Activated effector memory CD4-positive, alpha-beta T cell treated with anti-CD3 and anti-CD28 coated beads, Interleukin-2, amount 50 U/mL, for 16 hours (primary cell): Measurements from ENCODE around the gene LPAR1.

ENCODE experiments used
- DNase-seq: peaks from one replicate; pipeline ENCODE4 v3.0.0-alpha.2; 2020

Gene LPAR1

DNA sequence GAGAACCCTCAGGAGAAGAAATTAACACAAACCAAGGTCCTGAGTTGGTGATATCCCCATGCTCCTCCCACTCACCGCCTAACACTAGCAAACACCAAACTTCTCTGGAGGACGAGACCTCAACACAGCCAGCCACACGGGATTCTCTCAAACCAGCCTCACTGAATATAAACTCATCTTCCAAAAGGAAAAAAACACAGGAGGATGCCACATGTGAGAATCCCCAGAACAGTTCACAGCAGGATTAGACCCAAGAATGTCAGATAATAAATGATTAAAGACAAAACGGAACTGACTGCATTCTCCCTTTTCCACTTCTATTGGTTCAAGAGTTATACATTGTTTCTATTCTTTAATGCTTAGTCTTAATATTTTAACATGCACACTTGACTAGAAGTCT lies 89.2 kb downstream of the LPAR1 start:
- DNase-seq, result no peak

DNA sequence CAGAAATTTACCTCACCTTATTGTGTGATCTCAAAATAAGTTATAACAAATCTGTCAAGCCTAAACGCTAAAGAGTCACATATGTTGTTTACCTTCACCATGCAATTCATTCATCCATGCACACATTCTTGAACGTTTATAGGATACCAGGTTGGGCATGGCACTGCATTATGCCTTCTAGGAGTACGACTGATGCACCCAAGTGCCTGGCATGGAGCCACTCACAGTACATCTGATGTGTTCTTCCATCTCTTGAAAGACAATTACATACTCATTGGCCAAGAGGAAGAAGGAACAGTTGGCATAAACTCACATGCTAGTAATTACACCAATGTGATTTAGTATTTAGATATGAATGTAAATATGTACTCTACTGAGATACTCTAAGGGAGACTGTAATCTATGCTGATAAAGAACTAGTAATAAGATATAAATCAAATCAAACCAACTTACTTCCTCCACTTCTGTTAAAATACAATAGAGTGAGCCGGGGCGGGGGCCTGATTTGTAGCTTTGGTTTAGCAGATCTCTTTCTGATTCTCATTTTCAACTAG lies 90.7 kb downstream of the LPAR1 start:
- no peak for DNase-seq

DNA sequence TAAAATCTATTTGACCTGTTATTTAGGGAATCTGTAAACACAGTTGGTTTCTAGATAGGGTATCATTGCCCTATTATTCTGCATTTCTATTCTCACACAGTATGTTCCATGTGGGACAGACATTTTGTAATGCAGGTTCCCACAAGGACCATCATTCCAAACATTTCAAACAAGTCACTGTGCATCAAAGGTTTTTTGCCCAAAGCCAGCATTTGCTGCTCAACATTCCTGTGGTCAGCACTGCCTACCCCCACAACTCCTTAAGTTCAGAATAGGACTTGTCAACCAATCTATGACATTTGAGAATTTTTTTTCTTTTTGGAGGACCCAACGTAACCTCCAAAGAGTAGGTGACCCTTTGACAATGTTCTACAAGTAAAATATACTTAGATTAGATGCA lies 95.7 kb downstream of the LPAR1 start:
- no peak for DNase-seq

DNA sequence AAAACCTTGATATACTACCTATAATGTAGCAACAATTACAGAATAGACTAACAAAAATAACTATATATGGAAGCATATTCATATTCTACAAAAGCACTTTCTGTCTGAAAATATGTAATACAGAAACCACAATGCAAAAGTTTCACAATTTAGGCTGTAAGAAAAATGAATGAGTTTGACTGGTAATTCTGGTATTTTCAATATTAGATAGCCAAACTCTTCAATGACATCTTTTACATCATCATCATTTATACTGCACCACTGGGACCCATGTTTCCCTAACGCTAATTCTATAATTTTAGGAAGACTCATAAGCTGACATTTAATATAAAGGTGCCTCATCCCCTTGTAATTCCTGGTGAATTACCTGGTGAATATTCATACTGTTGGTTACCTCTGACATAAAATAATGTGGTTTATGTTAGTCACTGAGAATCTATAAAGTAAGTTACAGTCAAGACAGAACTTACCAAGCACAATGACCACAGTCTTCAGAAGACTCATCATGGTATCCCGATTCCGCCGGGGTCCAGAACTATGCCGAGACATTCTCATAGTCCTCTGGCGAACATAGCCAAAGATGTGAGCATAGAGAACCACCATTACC lies 97.2 kb downstream of the LPAR1 start:
- DNase-seq, result no peak

DNA sequence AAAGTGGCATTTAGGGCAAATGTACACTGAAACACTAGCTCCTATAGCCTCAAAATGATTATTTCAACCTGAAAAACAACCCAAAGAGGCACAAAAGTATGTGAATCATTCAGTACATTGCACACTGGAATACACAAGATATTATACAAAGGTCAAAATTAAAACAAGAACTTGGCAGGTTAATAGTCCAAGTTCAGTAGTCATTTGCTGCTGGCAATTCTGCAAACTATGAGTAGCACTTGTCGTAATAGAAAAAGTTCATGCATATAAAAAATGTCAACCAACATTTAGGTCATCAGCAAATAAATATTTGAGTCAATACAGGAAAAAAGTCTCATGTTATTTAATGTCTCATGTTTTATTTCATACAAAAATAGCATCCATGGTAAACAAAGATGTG lies 98.7 kb downstream of the LPAR1 start:
- no peak for DNase-seq

DNA sequence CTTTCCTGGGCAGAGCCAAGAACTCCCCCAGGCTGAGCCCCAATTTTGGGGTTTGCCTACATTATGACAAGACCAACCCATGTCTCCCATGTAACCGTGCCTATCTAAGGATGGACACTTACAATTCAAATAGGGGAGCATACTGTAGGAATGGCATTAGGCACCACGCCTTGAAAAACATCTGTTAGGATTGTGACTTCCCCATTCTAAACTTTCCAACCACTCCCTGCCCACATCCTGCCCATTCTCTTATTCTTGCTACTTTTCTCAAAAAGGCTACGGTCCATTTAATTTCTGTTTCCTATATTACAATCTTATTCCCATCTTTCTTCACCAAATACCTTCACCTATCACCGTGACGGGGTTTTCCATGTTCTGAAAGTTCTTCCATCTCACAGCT lies 99.2 kb downstream of the LPAR1 start:
- DNase-seq, result no peak

DNA sequence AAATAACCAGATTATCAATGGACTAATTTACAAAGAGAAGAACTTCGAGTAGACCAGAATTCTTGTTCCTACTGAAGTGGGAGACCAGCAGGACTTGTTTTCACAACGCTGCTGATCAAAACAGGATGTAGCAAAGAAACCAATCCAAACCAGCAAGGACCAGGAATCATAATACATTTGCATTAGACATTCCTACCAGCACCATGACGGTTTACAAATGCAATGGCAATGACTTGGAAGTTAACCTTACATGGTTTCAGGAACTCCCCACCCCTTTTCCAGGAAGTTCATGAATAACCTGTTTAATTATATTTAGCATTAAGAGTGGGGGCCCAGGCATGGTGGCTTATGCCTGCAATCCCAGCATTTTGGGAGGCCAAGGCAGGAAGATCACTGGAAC lies 100.0 kb downstream of the LPAR1 start:
- no peak for DNase-seq

DNA sequence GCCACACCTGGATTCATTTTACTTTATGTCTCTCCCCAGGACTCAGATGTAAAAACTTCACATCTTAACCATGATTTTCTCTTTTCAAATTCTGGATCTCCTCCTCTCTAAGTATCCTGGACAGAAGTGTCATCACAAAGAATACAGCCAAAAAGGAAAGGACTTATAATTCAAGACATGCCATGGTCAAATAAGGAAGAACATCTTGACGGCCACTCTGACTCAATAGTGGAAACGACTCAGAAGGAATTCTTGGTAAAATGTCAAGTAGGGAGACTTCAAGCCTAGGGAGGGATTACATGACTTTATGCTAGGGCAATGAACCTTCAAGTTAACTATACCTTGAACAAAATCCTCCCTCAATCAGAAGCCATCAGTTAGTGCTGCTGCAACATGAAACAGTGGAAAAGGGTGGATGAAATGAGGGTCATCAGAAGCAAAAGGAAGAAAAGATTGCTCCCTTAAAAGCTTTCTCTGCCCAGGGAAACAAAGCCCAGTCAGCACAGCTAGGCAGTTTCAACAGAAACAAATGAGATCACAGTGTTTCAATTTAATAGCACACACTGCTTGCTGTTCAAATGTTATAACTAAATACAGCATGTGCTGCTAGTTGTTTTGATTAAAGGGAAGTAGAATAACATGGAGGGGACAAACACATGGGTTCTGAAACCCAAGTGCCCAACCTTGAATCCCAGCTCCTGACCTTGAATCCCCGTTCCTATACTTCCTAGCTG lies 101.4 kb downstream of the LPAR1 start:
- DNase-seq, result no peak

DNA sequence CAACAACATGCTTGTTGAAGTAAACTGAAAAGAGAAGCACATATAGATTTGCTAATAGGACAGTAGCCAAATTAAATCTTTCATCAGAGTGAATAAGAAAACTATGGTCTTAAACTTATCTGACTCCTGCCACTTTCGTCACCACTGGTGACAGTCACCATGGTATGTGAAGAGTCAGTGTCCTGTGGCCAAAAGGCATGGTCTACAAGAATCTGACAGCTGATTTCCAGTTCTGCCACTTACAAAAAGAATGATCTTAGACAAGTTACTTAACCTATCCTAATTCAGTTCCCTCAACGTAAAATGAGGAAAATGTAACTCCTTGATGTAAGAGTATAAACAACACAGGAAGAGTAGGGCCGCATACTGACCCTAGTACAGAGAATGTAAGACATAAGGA lies 102.0 kb downstream of the LPAR1 start:
- DNase-seq, result no peak

DNA sequence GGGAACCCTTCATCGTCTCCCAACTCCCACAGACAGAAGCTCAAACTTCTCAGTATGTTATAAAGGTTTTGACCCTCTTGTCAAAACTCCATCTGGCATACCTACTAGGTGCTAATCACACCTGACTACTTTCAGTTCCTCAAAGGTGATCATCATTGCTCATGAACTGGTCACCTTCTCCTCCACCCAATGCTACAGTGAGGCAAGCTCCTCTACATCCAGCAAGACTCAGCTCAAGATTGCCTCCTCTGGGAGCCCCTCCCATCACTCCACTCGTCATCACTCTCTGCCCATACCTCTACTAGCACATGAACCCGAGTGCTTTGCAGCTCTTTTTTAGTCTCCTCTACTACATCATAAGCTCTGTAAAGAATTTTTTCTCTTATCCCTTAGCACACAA lies 102.4 kb downstream of the LPAR1 start:
- DNase-seq, result no peak

DNA sequence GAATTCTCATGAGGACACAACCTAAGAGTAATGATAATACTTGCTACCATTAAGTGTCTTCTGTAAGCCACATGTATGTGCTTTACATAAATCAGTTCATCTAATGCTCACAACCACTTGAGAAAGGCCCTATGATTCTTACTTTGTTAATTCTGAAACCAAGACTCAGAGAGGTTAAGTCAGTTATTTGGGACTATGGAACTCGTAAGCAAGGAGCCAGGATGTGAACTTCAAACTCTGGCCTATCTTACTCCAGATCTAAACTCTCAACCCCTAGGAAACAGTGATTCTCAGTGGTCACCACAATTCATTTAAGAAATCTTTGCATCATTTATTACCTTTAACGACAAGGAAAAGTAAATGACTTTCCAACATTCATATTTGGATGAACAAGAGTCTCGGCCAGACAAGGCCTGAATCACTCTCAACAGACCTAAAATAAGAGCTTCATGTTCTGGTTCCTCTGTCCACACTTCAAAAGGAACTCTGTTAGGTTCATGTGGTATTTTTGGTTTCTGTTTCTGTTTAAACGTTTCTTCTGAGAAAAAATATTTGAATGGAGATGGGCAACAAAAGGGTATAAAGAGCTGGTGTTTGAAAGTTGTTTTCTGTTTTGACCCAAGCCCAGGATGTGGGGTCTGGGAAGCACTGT lies 104.8 kb downstream of the LPAR1 start:
- DNase-seq, result no peak

DNA sequence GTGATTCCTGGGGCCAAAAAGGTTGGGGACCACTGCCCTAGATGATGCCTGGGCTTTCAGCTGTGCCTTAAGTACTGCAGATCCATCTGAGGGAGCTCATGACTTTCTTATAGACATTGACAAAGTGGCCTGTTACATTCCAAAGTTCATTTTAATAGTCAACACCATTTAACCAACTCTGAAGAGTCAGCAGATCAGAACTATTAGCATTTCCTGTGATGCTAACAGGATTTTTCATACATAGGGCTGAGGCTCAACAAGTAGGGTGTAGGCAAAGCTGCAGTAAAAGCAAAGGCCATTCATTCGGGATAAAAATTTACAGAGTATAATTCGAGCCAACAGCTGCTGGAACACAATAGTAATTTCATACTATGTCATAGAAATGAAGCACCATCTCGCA lies 105.4 kb downstream of the LPAR1 start:
- no peak for DNase-seq

DNA sequence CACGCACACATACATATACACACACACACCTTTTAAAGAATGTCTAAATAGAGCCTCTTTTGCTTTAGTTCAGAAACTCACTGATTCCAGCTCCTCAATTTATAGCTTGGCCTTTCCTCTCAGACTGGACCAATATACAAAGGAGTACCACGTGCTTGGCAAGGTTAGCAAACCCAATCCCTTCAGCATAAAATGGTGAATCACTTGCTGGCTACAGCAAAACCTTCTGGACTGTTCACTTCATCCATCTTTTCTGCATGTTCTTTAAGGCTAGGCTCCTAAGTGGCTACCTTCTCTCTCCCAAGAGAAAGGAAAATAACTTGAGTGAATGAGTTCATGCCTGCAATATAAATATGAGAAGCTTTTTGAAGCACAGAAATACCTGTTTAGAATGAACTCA lies 109.7 kb downstream of the LPAR1 start:
- DNase-seq, result no peak

DNA sequence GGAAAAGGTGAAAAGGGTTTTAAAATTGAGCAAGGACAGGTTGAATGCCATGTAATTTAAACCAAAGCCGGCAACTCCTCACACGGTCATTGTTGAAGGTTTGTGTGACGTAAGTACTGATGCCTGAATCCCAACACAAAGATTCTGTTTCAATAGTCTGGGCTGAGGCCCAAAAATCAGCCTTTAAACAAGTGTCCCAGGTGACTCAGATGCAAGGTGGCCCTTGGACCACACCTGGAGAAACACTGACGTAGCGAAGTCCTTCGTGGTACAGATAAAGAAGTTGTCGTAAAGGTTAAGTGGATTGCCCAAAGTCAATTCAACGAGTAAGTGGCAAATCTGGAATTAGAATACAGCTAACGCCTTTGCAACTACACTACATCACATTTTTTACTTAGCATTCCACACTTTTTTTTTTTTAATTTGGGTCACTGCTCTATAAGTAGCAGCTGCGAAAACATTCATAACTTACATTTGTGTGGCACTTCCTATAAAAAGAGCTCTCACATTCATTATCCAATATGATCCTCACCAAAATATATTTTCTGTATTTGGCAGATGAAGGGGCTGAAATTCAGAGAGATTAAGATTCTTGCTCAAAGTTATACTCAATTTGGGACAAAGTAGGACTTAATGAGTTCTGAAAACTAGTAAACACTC lies 111.3 kb downstream of the LPAR1 start:
- DNase-seq, result no peak

DNA sequence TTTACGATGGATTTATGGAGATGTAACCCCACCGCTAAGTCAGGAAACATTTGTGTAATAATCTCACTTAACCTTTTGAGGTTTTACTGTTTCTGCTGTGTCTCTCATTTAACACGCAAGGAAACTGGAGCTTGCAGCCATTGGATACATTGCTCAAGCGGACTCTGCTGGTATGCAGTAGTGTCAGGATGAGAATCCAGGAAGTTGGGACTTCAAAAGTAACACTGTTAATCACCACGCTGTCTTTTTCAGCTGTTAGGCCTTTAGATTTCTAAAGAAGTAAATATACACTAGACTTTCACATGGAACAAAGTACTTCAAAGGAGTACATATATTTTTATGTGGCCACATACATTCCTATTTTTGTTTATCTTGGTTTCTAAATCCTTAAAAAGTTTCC lies 114.7 kb downstream of the LPAR1 start:
- DNase-seq, result no peak

DNA sequence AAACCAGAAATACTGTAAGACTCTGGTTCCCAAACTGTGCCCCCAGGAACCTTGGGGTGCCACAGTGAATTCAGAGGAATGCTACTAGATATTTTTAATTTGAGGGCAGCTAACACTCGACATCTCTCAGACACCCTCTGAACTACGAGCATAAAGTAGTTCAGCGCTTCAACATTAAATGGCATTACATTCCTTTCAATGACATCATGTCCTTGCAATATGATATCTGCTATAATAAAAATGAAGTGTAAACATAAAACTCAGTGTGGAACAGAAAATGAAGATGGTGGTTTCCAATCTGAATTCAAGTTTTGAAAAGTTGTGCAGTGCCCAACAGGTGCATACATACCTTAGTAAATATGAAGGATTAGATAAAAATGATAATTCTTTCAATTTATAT lies 116.1 kb downstream of the LPAR1 start:
- no peak for DNase-seq

DNA sequence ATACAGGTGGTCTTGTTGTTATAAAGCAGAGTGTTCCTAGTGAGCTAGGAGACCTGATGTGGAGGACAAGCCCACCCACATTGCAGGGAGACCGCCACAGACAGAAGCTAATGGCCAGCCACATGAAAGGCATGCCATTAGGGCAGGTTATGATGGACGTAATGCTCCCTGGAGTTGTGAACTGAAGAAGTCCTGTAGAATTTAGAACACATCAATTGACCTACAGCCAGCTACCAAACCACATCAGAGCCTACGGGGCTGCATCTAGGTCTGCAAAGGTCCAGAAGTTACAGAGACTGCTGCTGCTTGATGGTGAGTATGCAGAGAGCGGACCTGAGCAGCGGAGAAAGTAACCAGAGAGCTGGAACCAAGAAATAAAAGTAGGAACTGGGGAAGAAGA lies 116.6 kb downstream of the LPAR1 start:
- DNase-seq, result no peak

DNA sequence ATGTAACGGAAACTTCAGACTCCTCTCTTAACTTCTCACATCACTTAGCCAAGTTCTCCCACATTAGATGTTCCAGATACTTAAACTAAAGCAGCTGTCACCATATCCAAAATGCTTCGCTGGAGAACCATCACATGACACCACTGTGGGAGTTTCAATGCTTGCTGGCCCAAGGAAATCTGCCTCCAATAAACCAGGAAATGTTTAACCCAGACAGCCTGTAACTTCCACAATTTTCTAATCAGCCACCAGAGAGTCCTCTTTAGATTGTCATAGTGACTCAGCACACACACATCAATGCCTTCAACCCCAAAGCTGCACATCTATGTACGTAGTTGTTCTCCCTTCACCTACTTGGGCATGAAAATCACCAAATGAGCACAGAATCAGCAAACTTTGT lies 118.7 kb downstream of the LPAR1 start:
- DNase-seq, result no peak

DNA sequence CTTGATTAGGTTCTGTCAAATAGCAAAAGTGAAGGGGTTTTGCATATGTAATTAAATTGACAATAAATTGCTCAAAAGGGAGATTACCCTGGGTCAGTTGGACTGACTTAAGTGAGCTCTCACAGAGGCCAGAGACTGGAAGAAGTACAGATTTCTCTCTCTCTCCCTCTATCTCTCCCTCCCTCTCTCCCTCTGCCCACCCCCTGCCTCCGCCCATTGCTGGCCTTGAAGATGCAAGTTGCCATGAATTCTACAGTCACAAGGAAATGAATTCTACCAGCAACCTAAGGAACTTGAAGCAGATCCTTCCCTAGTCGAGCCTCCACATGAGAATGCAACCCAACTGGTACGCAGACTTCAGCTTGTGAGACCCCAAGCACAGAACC lies 119.2 kb downstream of the LPAR1 start:
- DNase-seq, result no peak

DNA sequence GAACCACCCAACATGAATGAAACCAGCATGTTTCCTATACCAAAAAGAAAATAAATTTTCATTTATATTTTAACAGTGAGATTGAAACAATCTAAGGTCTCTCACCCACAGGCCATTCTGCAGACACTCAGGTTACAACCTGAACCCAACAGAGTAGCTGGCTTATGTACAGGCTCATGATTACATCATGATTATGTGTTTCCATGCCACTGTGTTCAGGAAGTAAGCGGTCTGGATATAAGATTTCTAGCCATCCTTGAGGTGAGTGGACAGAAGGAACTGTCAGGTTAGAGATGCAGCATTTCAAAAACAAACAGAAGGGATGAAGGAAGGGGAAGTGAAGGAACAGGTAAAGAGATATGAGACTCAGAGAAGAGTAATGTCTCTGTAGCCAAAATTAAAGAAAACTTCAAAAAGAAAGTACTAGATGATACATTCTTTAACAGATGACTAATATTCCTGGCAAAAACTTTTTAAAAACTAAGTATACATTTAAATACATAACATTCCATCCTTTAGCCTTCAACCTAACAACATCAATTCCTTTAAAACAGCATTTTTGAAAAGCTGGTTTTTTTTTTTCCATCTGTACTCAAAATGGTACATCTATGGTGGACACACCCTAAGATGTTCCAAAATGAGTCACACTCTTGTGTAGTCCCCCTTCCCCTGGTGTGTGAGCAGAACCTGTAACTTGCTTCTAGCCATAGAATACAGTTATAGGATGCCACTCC lies 119.8 kb downstream of the LPAR1 start:
- DNase-seq, result no peak

DNA sequence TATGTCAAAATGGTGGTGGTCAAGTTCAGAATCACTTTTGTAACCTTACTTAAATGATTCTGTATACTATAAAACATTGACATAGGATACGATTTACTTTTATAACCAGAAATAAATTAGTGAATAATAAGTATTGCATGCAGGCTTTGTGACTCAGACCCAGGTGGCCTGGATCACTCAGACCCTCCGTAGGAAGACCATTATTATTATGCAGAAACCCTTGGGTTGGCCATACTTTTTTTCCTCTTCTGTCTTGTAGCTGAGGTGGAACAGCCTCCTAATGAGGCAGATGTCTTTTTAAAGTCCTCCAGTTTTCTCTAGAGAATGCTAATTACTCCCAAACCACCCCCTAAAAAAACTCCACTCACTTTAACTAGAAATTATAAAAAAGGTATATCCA lies 121.9 kb downstream of the LPAR1 start:
- no peak for DNase-seq

DNA sequence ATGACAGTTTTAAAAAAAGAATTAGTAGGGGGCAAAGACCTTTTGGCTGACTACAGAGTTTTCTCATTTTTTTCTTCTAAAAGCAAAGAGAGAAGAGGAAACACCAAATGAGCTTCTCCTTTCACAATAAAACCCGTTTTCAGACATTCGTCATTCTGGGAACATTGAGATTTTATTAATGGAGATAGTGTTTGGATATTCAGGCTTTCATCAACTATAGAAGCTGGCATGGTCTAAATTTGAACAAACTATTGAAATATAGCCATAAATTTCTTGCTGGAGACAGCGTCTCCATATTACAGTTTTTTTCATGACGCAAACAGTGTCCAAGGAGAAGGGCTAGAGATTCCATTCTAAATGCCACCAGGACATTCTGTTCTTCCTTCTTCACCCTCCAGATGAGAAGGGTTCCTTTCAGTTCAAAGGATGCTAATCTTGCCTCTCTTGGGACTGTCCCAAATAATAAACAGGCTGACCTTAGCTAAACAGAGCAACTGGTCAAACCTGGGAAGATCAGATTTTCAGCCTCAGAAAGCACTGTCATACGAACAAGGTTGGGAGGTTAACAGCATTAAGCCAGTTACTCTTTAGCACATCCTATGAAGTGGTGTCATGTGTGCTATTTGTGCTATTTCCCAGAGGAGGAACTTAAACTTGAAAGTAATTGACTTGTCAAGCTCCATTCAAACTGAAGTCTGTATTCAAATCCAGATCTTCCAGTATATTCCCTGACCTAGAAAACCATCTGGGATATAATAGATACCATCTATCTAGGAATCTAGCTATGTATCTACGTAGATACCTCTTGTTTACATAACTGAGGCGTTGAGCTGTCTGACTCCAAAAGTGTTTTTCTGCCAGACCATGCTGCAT lies 125.6 kb downstream of the LPAR1 start:
- DNase-seq, result no peak
